Upper lobe of left lung (tissue), 6 donors: ENCODE data around the gene ATXN7L1. TPM values are rescaled to one million over a fixed set of nuclear protein-coding genes. Genes with fewer than 3 reads are reported as not detected.

Source experiments
- ATAC-seq, 2 donors: fragments of 200-7000 bp; cut with Tn5 transposase; one replicate each; pipeline ENCODE4 v1.9.1; 2022; ENCODE audit warnings: mild to moderate bottlenecking in 2 of 2, moderate library complexity in 2 of 2; ENCODE audit not compliant: low FRiP score in 2 of 2
- DNase-seq, 2 donors: peaks; one replicate each; pipeline ENCODE4 v3.0.0-alpha.2; 2019 to 2020
- H3K27ac ChIP-seq, 4 donors: fragments of 200-600 bp; sonication (generic); one replicate each; pipeline ENCODE4 v1.5.1; 2016 to 2019
- H3K27me3 ChIP-seq, 4 donors: fragments of 200-600 bp; sonication (generic); one replicate each; pipeline ENCODE4 v1.5.1; 2017 to 2019
- H3K36me3 ChIP-seq, 4 donors: fragments of 200-600 bp; sonication (generic); one replicate each; pipeline ENCODE4 v1.5.1; 2016 to 2019
- H3K4me1 ChIP-seq, 4 donors: fragments of 200-600 bp; sonication (generic); one replicate each; pipeline ENCODE4 v1.5.1; 2018 to 2019
- H3K4me3 ChIP-seq, 4 donors: fragments of 200-600 bp; sonication (generic); one replicate each; pipeline ENCODE4 v1.5.1; 2017 to 2019; ENCODE audit warnings: mild to moderate bottlenecking in 2 of 4, moderate library complexity in 1 of 4
- H3K9me3 ChIP-seq, 4 donors: fragments of 200-600 bp; sonication (generic); one replicate each; pipeline ENCODE4 v1.5.1; 2018 to 2019
- CTCF ChIP-seq, 6 experiments: fragments of 450-650 bp in 4 of 6; fragments of 200-600 bp in 2 of 6; sonication (generic) in 2 of 6; IDR thresholded peaks; one replicate each; pipeline ENCODE4 v1.5.1; 2016 to 2019; ENCODE audit warnings: antibody characterized with exemption in 6 of 6
- EP300 ChIP-seq, 4 donors: sonication (generic); formaldehyde crosslinking; IDR thresholded peaks; one replicate each; pipeline ENCODE4 v1.5.1; 2017; ENCODE audit warnings: antibody characterized with exemption in 4 of 4, control low read depth in 2 of 4
- POLR2A ChIP-seq, 4 donors: fragments of 450-650 bp; IDR thresholded peaks; one replicate each; pipeline ENCODE4 v1.5.1; 2016 to 2017; ENCODE audit warnings: antibody characterized with exemption in 4 of 4, mild to moderate bottlenecking in 2 of 4
- POLR2AphosphoS5 ChIP-seq, 2 donors: sonication (generic); formaldehyde crosslinking; IDR thresholded peaks; one replicate each; pipeline ENCODE4 v1.5.1; 2017; ENCODE audit warnings: antibody characterized with exemption in 2 of 2
- WGBS, 2 donors: methylation state at CpG; one replicate each; pipeline ENCODE4 v1.1.5; 2017 to 2018; 5-methylcytosine and 5-hydroxymethylcytosine counted together
- total RNA-seq, 6 donors: library from RNA; depleted of rRNA in 4 of 6; stranded (reverse); fragments of >200 nt in 4 of 6; gene quantifications; one replicate each; pipeline versions ENCODE4 v1.1.0 to v1.2.1, GENCODE V29; 2016 to 2021
- donor health status: DM: no; HTN: no; CAD: no; lungs with moderate emphysema.
- donor health status: DM: no; HTN: yes; CAD: no; lungs with severe emphysema.

ATXN7L1 gene
- total RNA-seq, 6 donors from 2014 or later, result 7.1 to 43.0 (median 13.4) TPM

GRCh38 chr7:105652359-105652993 is 223.9 kb downstream of the ATXN7L1 start:
- Histone ChIP-seq H3K4me3 (no peak overlapping the region), H3K9me3 (no peaks in the 10 kb centered on the region), H3K36me3 (no peaks in the 10 kb centered on the region), H3K27ac (no peak overlapping the region), H3K4me1 (peaks cover 20 to 29% (median 22%) of the 10 kb centered on the region in 4 donors), H3K27me3 (no peaks in the 10 kb centered on the region)
- 41 to 50% methylated on average over 6 to 8 of the region's 8 CpGs for WGBS, 2 donors
- TF ChIP-seq EP300 (IDR thresholded peaks at IDR 0.05), result no peak
- TF ChIP-seq POLR2AphosphoS5 (IDR thresholded peaks at IDR 0.05), result no peak
- TF ChIP-seq POLR2A (IDR thresholded peaks at IDR 0.05), result no peak
- TF ChIP-seq CTCF (IDR thresholded peaks at IDR 0.05), result peak; percentile 81 to 90 (median 84)
- ATAC-seq (peak; percentile 88 to 89), DNase-seq (peak in 1 of 2 donors; percentile 77)

- peaks cover 20 to 29% (median 22%) of the 10 kb centered on the region in 4 donors for H3K4me1 ChIP-seq
- H3K4me3 ChIP-seq, result no peak overlapping the region
- ATAC-seq, result no peak
- WGBS, 2 donors, result 100% methylated on average over 2 of the region's 2 CpGs
- H3K36me3 ChIP-seq, result no peaks in the 10 kb centered on the region
- TF ChIP-seq POLR2AphosphoS5 (IDR thresholded peaks at IDR 0.05), result no peak
- no peak for TF ChIP-seq EP300 (IDR thresholded peaks at IDR 0.05)
- TF ChIP-seq CTCF (IDR thresholded peaks at IDR 0.05), result no peak
- no peak for TF ChIP-seq POLR2A (IDR thresholded peaks at IDR 0.05)
- DNase-seq, result no peak
- H3K27me3 ChIP-seq, result no peaks in the 10 kb centered on the region
- no peak overlapping the region for H3K27ac ChIP-seq
- H3K9me3 ChIP-seq, result no peaks in the 10 kb centered on the region
These were observed 224.6 kb downstream of the ATXN7L1 start for GRCh38 chr7:105651798-105652197.

GRCh38 chr7:105650382-105650970 is 225.9 kb downstream of the ATXN7L1 start:
- WGBS, 2 donors, result 77 to 83% methylated on average over 2 of the region's 2 CpGs
- DNase-seq, result no peak

GRCh38 chr7:105649727-105650381 is 226.5 kb downstream of the ATXN7L1 start:
- H3K4me3 ChIP-seq, result no peak overlapping the region
- peaks cover 8 to 19% (median 11%) of the 10 kb centered on the region in 4 donors for H3K4me1 ChIP-seq
- no peaks in the 10 kb centered on the region for H3K27me3 ChIP-seq
- WGBS, 2 donors, result 66 to 80% methylated on average over 4 of the region's 4 CpGs
- DNase-seq (no peak), ATAC-seq (no peak)
- TF ChIP-seq POLR2A (IDR thresholded peaks at IDR 0.05) (no peak), EP300 (IDR thresholded peaks at IDR 0.05) (no peak), POLR2AphosphoS5 (IDR thresholded peaks at IDR 0.05) (no peak)
- H3K9me3 ChIP-seq, result no peaks in the 10 kb centered on the region
- no peaks in the 10 kb centered on the region for H3K36me3 ChIP-seq
- no peak overlapping the region for H3K27ac ChIP-seq

More at GRCh38 chr7:105650382-105650970, 225.9 kb downstream of the ATXN7L1 start:
- no peak overlapping the region for H3K4me3 ChIP-seq
- no peaks in the 10 kb centered on the region for H3K9me3 ChIP-seq
- no peak overlapping the region for H3K27ac ChIP-seq
- no peaks in the 10 kb centered on the region for H3K36me3 ChIP-seq
- H3K4me1 ChIP-seq, result peaks cover 10 to 24% (median 15%) of the 10 kb centered on the region in 4 donors
- no peak for ATAC-seq
- TF ChIP-seq CTCF (IDR thresholded peaks at IDR 0.05), result no peak
- TF ChIP-seq POLR2AphosphoS5 (IDR thresholded peaks at IDR 0.05), result no peak
- TF ChIP-seq EP300 (IDR thresholded peaks at IDR 0.05), result no peak
- TF ChIP-seq POLR2A (IDR thresholded peaks at IDR 0.05), result no peak
- H3K27me3 ChIP-seq, result no peaks in the 10 kb centered on the region
